CD8-positive, alpha-beta memory T cell (primary cell): ENCODE results near the gene C15orf62. TPM values are rescaled to one million over a fixed set of nuclear protein-coding genes. Genes with fewer than 3 reads are reported as not detected.

Source experiments
- CTCF ChIA-PET: fragments of 350-600 bp; sonication (Branson Sonifier 250); formaldehyde crosslinking; loops from one replicate; lab custom pipeline; 2021; ENCODE audit warnings: antibody characterized with exemption; lab: Charles Lee
- POLR2A ChIA-PET: fragments of 350-600 bp; sonication (Branson Sonifier 250); formaldehyde crosslinking; loops from one replicate; lab custom pipeline; 2021; ENCODE audit warnings: antibody characterized with exemption; lab: Charles Lee
- DNase-seq, 5 donors: peaks; one replicate each; pipeline versions ENCODE4 v3.0.0 to v3.0.0-alpha.2; 2020 to 2022; ENCODE audit warnings: mixed read lengths in 1 of 5
- H3K27ac ChIP-seq: one replicate; pipeline ENCODE4 v1.7.0; 2013; ENCODE audit warnings: low read depth, mild to moderate bottlenecking, low read length, moderate library complexity
- H3K27me3 ChIP-seq: 2 replicates; pipeline ENCODE4 v1.7.0; 2013; ENCODE audit warnings: low read length, mild to moderate bottlenecking; ENCODE audit not compliant: insufficient read depth, poor library complexity, severe bottlenecking
- H3K36me3 ChIP-seq: 2 replicates; pipeline ENCODE4 v1.7.0; 2013; ENCODE audit warnings: mild to moderate bottlenecking, low read length, moderate library complexity; ENCODE audit not compliant: insufficient read depth
- H3K4me1 ChIP-seq: 2 replicates; pipeline ENCODE4 v1.7.0; 2013; ENCODE audit warnings: mild to moderate bottlenecking, low read length, moderate library complexity; ENCODE audit not compliant: insufficient read depth
- H3K4me3 ChIP-seq: 2 replicates; pipeline ENCODE4 v1.7.0; 2013; ENCODE audit warnings: mild to moderate bottlenecking, low read length
- H3K9me3 ChIP-seq: 2 replicates; pipeline ENCODE4 v1.7.0; 2013; ENCODE audit warnings: mild to moderate bottlenecking, low read length
- H3K27ac Mint-ChIP-seq, 8 donors: one replicate each; pipeline ENCODE4 v1.8.0; 2020 to 2021; ENCODE audit warnings: mixed read lengths in 8 of 8, mild to moderate bottlenecking in 6 of 8, inconsistent platforms in 3 of 8, moderate library complexity in 3 of 8
- H3K27me3 Mint-ChIP-seq, 2 donors: one replicate each; pipeline ENCODE4 v1.8.0; 2020 to 2021; ENCODE audit warnings: mixed read lengths in 2 of 2, mild to moderate bottlenecking in 1 of 2, moderate library complexity in 1 of 2
- H3K36me3 Mint-ChIP-seq, 3 donors: one replicate each; pipeline ENCODE4 v1.8.0; 2020 to 2021; ENCODE audit warnings: mixed read lengths in 3 of 3, inconsistent platforms in 1 of 3, mild to moderate bottlenecking in 1 of 3
- H3K4me1 Mint-ChIP-seq, 3 donors: one replicate each; pipeline ENCODE4 v1.8.0; 2020 to 2021; ENCODE audit warnings: mixed read lengths in 3 of 3, inconsistent platforms in 1 of 3, mild to moderate bottlenecking in 1 of 3
- H3K4me3 Mint-ChIP-seq, 7 donors: one replicate each; pipeline ENCODE4 v1.8.0; 2020 to 2021; ENCODE audit warnings: mixed read lengths in 7 of 7, mild to moderate bottlenecking in 6 of 7, moderate library complexity in 4 of 7, inconsistent platforms in 2 of 7
- H3K9me3 Mint-ChIP-seq, 5 donors: one replicate each; pipeline ENCODE4 v1.8.0; 2020 to 2022; ENCODE audit warnings: mixed read lengths in 5 of 5, mild to moderate bottlenecking in 3 of 5, moderate library complexity in 2 of 5, inconsistent platforms in 1 of 5
- polyA plus RNA-seq: library from polyadenylated mRNA; unstranded; fragments of 300-500 nt; fragmentation: Illumina TruSeq; gene quantifications from one replicate; pipeline ENCODE4 v1.2.3, GENCODE V29; 2021
- total RNA-seq, 2 experiments: library from RNA; stranded (reverse); gene quantifications; one replicate each; pipeline ENCODE4 v1.2.3, GENCODE V29; 2021

C15orf62 gene
- total and polyA plus RNA-seq, 3 experiments from 2014 or later: 0.44 to 0.79 (median 0.53) TPM

DNA sequence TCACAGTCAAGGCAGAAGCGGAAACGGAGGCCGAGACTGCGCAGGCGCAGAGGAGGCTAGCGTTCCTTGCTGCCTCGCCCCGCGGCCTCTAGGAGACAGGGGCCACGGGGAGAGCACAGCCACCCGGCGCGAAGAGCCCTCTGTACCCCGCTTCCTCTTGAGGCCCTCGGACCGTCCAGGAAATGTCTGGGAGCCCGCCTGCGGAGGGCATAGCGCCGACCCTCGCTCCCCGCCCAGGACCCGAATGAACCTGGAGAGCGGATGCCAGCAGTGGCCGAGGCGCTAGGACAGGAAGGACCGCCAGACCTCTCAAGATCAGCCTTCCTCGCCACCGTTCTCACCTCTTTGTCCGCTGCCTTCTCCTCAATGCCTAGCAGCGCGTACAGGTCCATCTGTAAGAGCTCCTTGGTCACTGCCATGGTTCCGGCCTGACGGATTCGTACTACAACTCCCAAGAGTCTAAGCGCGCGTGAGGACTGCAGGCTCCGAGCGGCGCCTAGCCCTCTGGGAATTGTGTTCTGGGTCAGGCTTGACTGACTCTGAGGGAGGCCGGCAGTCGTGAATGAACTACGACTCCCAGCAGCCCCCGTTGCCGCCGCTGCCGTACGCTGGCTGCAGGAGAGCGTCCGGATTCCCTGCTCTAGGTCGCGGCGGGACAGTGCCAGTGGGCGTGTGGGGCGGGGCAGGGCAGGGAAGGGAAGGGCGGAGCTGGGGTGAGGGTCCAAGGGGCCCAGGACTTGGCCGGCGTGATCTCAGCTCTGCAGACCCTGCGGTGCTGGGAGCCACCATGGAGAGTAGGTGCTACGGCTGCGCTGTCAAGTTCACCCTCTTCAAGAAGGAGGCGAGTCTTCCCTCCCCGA, 37.5 kb downstream of the C15orf62 start, which contains the start of the genes DNAJC17 and ZFYVE19:
Gene DNAJC17 (minus strand): TSS at position 446 of the 860 bp plus-strand sequence. CDS start 27 bp downstream, at position 419.
Gene ZFYVE19 (plus strand): TSS at position 62 of the 860 bp plus-strand sequence. CDS start 501 bp downstream, at position 563.
- POLR2A ChIA-PET: interaction anchor here (0.5 to 1.5 kb wide), 5 partner anchors 19 to 424 kb away, joined by 3 to 11 read pairs (median 3); partner anchors contain the start of genes CHP1, EXD1, RAD51 and RPUSD2
- peak within 1 kb of the TSS; percentile 100 for H3K4me3 ChIP-seq

DNA sequence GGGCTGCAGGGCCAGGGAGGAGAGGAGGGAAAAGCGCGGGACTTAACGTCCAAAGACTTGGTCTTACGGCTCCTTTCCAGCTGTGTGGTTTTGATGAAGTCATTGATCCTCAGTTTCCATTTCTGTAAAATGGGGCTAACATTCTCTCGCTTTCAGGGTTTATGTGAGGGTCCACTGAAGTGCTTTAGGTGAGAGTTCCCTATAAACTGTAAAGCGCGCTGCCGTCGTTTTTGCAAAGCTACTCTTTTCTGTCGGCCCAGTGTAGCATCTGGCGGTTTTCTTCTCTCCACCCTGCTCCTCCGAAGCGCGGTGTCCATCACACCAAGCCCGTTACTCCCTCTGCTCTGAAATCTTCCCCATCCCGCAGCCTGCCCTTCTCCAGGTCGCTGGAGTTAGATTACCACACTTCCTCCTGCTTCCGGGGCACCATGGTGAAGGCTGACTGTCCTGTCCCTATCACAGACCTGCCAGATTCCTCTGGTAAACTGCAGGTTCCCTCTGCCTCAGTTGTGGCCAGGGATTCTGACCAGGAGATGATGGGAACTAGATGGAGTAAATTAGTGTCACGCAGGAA, 38.2 kb downstream of the C15orf62 start:
- CTCF ChIA-PET: no interaction called here
- Histone ChIP-seq H3K4me3 (peak overlapping the region; percentile 100), H3K27ac (peak overlapping the region; percentile 93)

More for the DNA sequence above, 37.5 kb downstream of the C15orf62 start, which contains the start of the genes DNAJC17 and ZFYVE19:
- peaks cover 28 to 41% (median 29%) of the 10 kb centered on the region in 3 donors for H3K4me1 Mint-ChIP-seq
- Histone ChIP-seq H3K4me1 (peaks cover 18% of the 10 kb centered on the region), H3K27ac (peak within 1 kb of the TSS; percentile 93), H3K27me3 (no peaks in the 10 kb centered on the region), H3K36me3 (peaks cover 7% of the 10 kb centered on the region), H3K9me3 (no peaks in the 10 kb centered on the region)
- peak; percentile 88 to 95 (median 89) for DNase-seq
- H3K9me3 Mint-ChIP-seq: no peaks in the 10 kb centered on the region
- H3K36me3 Mint-ChIP-seq: peaks cover 0 to 39% (median 3%) of the 10 kb centered on the region in 3 donors
- peak within 1 kb of the TSS; percentile 88 to 99 (median 97) for H3K27ac Mint-ChIP-seq
- peak within 1 kb of the TSS; percentile 94 to 100 (median 99) for H3K4me3 Mint-ChIP-seq
- CTCF ChIA-PET: interaction anchor here (1.1 to 1.2 kb wide), 3 partner anchors 22 to 101 kb away, joined by 3 to 4 read pairs (median 3); no protein-coding TSS in a partner anchor
- no peaks in the 10 kb centered on the region for H3K27me3 Mint-ChIP-seq

DNA sequence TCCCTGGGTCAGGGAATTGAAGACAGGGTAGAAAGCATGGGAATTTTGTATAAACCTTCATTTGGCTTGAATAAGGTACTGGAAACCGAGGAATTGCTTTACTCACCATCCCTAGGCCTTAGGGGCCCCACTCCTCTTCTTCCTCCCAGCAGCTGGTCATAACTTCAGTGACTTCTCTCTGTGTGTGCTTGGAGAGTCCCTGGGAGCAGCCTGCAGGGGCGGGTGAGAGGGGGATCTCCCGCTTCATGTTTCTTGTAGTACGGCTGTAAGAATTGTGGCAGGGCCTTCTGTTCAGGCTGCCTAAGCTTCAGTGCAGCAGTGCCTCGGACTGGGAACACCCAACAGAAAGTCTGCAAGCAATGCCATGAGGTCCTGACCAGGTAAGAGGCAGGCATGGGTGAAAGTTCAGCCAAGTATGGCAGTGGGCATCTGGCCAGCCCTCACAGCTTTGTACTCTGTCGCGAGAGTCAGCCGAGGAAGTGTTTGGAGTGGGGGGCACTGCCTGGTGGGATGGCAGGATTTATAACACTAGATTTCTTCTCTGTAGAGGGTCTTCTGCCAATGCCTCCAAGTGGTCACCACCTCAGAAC, 39.2 kb downstream of the C15orf62 start:
- no peaks in the 10 kb centered on the region for H3K9me3 Mint-ChIP-seq
- DNase-seq: no peak
- ChIA-PET CTCF (no interaction called here), POLR2A (no interaction called here)
- H3K4me3 Mint-ChIP-seq: peak overlapping the region in 6 of 7 donors; percentile 28 to 100 (median 98)
- Histone ChIP-seq H3K27me3 (no peaks in the 10 kb centered on the region), H3K4me1 (peaks cover 18% of the 10 kb centered on the region), H3K4me3 (no peak overlapping the region), H3K36me3 (peaks cover 7% of the 10 kb centered on the region), H3K27ac (no peak overlapping the region), H3K9me3 (no peaks in the 10 kb centered on the region)
- no peaks in the 10 kb centered on the region for H3K27me3 Mint-ChIP-seq
- H3K36me3 Mint-ChIP-seq: peaks cover 0 to 45% (median 3%) of the 10 kb centered on the region in 3 donors
- H3K4me1 Mint-ChIP-seq: peaks cover 22 to 28% (median 22%) of the 10 kb centered on the region in 3 donors
- peak overlapping the region in 1 of 8 donors; percentile 97 for H3K27ac Mint-ChIP-seq

More for the DNA sequence above, 38.2 kb downstream of the C15orf62 start:
- peaks cover 18% of the 10 kb centered on the region for H3K4me1 ChIP-seq
- DNase-seq: no peak
- no peaks in the 10 kb centered on the region for H3K27me3 ChIP-seq
- Mint-ChIP-seq H3K4me1 (peaks cover 28 to 36% (median 29%) of the 10 kb centered on the region in 3 donors), H3K4me3 (peak overlapping the region; percentile 94 to 100 (median 99)), H3K27me3 (no peaks in the 10 kb centered on the region), H3K9me3 (no peaks in the 10 kb centered on the region), H3K27ac (peak overlapping the region in 5 of 8 donors; percentile 88 to 99 (median 98)), H3K36me3 (peaks cover 0 to 42% (median 3%) of the 10 kb centered on the region in 3 donors)
- POLR2A ChIA-PET: interaction anchor here (0.5 to 1.5 kb wide), 5 partner anchors 20 to 423 kb away, joined by 3 to 11 read pairs (median 3); partner anchors contain the start of genes CHP1, EXD1, RAD51 and RPUSD2
- no peaks in the 10 kb centered on the region for H3K9me3 ChIP-seq
- H3K36me3 ChIP-seq: peaks cover 7% of the 10 kb centered on the region

DNA sequence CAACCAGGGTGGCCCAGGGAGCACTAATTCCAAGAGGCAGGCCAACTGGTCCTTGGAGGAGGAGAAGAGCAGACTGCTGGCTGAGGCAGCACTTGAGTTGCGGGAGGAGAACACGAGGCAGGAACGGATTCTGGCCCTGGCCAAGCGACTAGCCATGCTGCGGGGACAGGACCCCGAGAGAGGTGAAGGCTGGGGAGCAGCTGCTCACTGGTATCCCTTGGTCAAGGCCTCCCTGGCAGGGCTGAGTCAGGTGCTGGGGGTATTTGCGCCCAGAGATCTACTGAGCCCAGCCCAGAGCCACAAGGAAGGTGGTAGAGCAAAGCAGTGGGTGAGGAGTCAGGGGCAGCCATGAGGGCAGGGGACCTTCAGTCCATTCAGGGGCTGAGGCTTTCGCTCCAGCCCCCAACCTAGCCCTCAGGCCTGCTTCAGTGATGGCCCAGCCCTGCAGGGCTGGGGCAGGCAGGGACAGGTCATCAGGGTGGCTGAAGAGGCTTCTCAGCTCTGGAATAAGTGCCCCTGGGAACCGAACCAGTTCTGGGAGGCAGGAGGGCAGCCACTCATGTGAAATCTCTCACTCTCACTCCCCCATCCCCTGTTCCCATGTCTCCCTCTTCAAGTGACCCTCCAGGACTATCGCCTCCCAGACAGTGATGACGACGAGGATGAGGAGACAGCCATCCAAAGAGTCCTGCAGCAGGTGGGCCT, 43.1 kb downstream of the C15orf62 start:
- no peaks in the 10 kb centered on the region for H3K27me3 Mint-ChIP-seq
- CTCF ChIA-PET: no interaction called here

DNA sequence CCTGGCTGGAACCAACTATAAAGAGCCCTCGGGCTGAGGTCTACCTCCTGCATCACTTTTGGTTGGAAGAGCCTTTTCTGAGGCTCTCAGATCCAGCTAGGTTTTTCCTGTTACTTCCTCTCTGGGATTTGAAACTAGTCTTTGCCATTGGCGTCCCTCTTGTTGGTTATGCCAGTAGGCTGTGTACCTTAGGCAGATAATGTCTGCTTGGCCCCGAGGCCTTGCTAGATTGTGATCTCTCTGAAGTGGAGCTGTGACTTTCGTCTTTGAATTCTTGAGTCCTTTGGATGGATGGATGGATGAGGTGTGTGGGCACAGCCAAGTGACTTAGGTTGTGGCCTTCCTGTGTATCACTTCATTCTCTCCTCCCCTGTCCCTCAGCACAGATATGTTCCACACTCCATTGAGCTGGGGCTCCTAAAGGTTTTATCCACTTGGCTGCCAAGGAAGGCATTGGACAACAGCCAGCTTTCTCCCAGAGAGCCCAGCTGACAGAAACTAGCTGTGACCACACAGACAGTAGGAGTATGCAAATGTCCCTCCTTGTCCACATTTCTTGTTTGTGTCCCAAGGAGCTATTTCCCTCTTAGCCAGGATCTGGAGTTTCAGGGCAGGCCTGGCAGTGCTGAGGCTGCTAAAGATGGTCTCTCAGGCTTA, 45.4 kb downstream of the C15orf62 start:
- Histone ChIP-seq H3K36me3 (peaks cover 10% of the 10 kb centered on the region), H3K27ac (no peak overlapping the region), H3K27me3 (no peaks in the 10 kb centered on the region), H3K4me1 (no peaks in the 10 kb centered on the region), H3K9me3 (no peaks in the 10 kb centered on the region), H3K4me3 (no peak overlapping the region)
- Mint-ChIP-seq H3K27ac (no peak overlapping the region), H3K4me1 (no peaks in the 10 kb centered on the region), H3K27me3 (no peaks in the 10 kb centered on the region), H3K4me3 (no peak overlapping the region), H3K9me3 (no peaks in the 10 kb centered on the region), H3K36me3 (peaks cover 6 to 45% (median 8%) of the 10 kb centered on the region in 3 donors)
- ChIA-PET CTCF (interaction anchor here (0.8 to 2.5 kb wide), 3 partner anchors 43 to 225 kb away, joined by 3 to 6 read pairs (median 4); no protein-coding TSS in a partner anchor), POLR2A (no interaction called here)
- DNase-seq: no peak

More for the DNA sequence above, 43.1 kb downstream of the C15orf62 start:
- H3K4me1 ChIP-seq: peaks cover 10% of the 10 kb centered on the region
- POLR2A ChIA-PET: no interaction called here
- H3K4me3 ChIP-seq: no peak overlapping the region
- Mint-ChIP-seq H3K27ac (peak overlapping the region in 1 of 8 donors; percentile 46), H3K4me1 (peaks cover 8 to 13% (median 10%) of the 10 kb centered on the region in 3 donors), H3K4me3 (no peak overlapping the region), H3K36me3 (peaks cover 6 to 49% (median 9%) of the 10 kb centered on the region in 3 donors), H3K9me3 (no peaks in the 10 kb centered on the region)
- no peak for DNase-seq
- no peaks in the 10 kb centered on the region for H3K27me3 ChIP-seq
- H3K9me3 ChIP-seq: no peaks in the 10 kb centered on the region
- peaks cover 10% of the 10 kb centered on the region for H3K36me3 ChIP-seq
- H3K27ac ChIP-seq: no peak overlapping the region

DNA sequence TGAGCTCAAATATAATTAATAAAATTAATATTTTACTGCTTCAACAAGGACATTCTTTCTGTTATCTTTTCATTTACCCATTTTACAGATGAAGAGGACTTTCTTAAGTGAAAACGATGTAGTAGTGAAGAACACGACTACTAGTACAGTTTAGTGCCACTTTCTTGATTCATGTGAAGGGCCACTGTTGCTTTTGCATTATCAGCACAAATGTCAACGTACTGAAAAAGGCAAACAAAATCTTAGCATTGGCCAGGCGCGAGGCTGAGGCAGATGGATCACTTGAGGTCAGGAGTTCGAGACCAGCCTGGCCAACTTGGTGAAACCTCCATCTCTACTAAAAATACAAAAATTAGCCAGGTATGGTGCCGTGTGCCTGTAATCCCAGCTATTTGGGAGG, 49.3 kb downstream of the C15orf62 start:
- Histone ChIP-seq H3K9me3 (no peaks in the 10 kb centered on the region), H3K4me1 (no peaks in the 10 kb centered on the region), H3K27me3 (no peaks in the 10 kb centered on the region), H3K27ac (no peak overlapping the region), H3K36me3 (peaks cover 3% of the 10 kb centered on the region), H3K4me3 (no peak overlapping the region)
- Mint-ChIP-seq H3K9me3 (no peaks in the 10 kb centered on the region), H3K4me3 (no peak overlapping the region), H3K36me3 (peaks cover 6 to 13% (median 8%) of the 10 kb centered on the region in 3 donors), H3K27ac (no peak overlapping the region), H3K27me3 (peaks cover 0 to 6% of the 10 kb centered on the region in 2 donors), H3K4me1 (no peaks in the 10 kb centered on the region)
- ChIA-PET POLR2A (interaction anchor here (0.7 kb wide), 1 partner anchor 159 kb away, joined by 4 read pairs; no protein-coding TSS in a partner anchor), CTCF (interaction anchor here (0.7 kb wide), 1 partner anchor 303 kb away, joined by 3 read pairs; no protein-coding TSS in a partner anchor)
- no peak for DNase-seq
